ENCODE results near the gene C10orf62.
A peak's percentile ranks its signal among the peaks of the same experiment; 100 is the strongest.

The C10orf62 gene, protein sequence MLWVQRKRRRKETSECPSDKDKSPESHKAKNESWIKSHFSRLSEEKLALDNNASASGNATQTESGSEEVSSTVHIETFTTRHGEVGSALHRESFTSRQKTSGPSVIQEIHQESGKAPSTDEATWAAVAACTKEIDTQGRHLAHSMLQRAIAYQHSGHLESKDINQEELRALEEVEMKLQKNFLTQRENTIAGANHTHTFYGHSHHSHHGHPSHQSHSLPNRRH

DNA sequence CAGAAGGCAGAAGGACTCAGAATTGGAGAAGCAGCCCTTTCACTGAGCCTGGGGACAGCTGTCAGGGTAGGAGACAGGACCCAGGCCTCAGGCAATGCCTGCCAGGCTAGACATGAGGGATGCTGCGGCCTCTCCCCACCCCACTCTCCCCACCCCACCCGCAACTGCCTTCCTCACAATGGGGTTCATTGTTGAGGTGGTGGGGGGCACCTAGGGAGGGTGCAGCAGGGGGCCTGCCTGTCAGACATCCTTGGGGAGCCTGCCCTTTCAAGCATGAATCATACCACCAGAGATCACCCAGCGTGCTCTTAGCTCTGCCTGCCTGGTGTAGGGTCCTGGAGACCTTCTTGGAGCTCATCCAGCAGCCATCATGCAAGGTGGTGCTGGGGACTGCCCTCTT lies at the start of gene C10orf62:
TSS of gene C10orf62 (plus strand) at position 243 of the 400 bp plus-strand sequence. CDS start 177 bp downstream, outside the sequence.
- in situ Hi-C loops (cut with HindIII; ENCODE audit: low sequenced_read_pairs) = no loop called here
- TF ChIP-seq, protein P1, sequence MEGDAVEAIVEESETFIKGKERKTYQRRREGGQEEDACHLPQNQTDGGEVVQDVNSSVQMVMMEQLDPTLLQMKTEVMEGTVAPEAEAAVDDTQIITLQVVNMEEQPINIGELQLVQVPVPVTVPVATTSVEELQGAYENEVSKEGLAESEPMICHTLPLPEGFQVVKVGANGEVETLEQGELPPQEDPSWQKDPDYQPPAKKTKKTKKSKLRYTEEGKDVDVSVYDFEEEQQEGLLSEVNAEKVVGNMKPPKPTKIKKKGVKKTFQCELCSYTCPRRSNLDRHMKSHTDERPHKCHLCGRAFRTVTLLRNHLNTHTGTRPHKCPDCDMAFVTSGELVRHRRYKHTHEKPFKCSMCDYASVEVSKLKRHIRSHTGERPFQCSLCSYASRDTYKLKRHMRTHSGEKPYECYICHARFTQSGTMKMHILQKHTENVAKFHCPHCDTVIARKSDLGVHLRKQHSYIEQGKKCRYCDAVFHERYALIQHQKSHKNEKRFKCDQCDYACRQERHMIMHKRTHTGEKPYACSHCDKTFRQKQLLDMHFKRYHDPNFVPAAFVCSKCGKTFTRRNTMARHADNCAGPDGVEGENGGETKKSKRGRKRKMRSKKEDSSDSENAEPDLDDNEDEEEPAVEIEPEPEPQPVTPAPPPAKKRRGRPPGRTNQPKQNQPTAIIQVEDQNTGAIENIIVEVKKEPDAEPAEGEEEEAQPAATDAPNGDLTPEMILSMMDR (IDR thresholded peaks at IDR 0.05; ENCODE audit: low read depth, low read length, missing control alignments) = no peak
- H3K4me3 ChIP-seq (ENCODE audit: low read depth, low read length) = no peak within 1 kb of the TSS
- no peak for DNase-seq (ENCODE audit: low read depth)

DNA sequence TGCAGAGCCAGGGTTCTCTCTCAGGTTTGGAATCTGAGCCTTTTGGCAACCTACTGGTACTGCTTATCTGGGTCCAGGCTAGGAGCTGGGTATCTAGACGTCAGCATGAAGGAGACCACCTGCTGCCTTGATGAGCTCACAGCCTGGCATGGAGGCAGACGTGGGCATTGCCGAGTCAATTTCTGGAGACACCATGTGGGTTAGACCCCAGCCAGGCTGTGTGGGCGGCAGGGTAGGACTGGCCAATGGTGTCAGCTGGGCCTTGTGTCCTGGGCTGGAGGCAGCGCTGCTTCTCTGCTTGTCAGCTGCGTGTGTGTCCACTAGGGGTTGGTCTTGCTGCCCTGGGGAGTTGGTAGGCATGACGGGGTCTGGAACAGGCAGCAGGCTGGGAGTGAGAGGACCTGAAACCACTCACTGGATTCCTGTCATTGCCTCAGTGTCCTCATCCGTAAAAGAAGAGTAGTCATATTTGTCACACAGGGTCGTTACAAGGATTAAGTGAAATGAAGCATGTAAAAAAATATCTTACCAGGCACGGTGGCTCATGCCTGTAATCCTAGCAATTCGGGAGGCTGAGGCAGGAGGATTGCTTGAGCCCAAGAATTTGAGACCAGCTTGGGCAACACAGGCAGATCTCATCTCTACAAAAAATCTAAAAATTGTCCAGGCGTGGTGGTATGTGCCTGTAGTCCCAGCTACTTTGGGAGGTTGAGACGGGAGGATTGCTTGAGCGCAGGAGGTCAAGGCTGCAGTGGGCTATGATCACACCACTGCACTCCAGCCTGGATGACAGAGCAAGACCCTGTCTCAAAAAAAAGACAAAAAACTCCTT lies 48.6 kb upstream of the C10orf62 start:
- TF ChIP-seq, protein P1 (IDR thresholded peaks at IDR 0.05; ENCODE audit: low read depth, low read length, missing control alignments) = no peak
- no peak for DNase-seq (ENCODE audit: low read depth)
- in situ Hi-C loops (cut with HindIII; ENCODE audit: low sequenced_read_pairs) = no loop called here
- H3K4me3 ChIP-seq (ENCODE audit: low read depth, low read length) = no peak overlapping the region

DNA sequence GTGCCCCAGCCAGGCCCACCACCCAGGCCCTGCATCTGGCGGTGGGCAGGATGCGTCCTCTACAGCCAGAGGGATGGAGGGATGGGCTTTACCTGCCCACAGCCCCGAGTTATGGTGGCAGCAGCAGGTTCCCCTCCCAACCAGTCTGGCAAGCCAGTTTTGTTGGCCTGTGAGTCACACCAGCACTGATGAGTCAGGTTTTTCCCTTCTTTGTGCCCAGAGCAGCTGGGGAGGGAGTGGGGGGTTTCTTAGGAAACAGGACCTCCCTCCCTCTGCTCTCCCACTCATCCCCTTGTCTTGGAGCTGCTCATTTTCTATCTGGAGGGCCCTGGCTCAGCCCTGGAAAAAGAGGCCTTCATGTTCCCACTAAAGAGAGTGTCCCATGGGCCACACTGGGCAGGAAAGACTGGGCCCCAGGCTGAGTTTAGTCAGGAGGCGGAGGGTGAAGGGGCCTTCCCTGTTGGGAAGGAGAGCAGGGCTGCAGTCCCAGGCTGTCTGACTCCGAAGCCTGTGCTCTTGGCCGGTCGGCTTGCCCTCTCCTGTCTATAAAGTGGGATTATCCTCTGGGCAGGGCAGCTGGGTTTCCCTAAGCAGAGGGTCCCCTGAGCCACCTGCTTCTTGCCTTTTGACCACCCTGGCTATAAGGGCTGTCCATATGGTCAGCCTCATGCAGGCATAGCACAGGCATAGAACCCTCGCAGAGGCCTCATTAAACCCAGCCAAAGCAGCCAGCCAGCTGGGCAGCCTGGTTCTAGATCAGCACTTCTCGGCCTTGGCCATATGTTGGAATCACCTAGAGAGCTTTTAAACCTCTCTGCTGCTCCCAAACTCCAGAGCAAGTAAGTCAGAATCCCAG lies 47.1 kb upstream of the C10orf62 start:
- no peak overlapping the region for H3K4me3 ChIP-seq (ENCODE audit: low read depth, low read length)
- TF ChIP-seq, protein P1 (IDR thresholded peaks at IDR 0.05; ENCODE audit: low read depth, low read length, missing control alignments) = no peak
- peak; percentile 89 for DNase-seq (ENCODE audit: low read depth)
- in situ Hi-C loops (cut with HindIII; ENCODE audit: low sequenced_read_pairs) = no loop called here

DNA sequence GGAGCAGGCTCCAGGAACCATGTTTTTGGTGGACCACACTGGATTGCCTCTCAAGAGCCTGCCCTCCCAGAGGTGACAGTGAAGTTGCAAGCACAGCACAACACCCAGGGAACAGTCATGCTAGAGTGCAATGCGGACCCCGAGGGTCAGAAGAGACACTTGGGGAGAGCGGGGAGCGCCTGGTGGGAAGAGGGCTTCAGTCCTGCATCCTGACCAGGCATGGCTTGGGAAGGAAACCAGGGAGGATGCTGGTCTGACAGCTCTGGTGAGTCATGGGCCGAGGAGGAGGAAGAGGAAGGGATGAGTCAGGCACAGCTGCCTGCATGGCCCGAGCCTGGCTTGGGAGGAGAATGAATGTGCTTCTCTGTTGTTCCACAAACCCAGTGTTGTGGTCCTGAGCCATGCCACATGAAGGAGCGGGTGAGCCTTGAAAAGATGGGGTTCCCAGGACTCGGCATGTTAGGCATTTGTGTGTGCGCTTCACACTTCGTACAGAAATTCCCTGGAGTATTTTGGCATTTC lies 46.4 kb upstream of the C10orf62 start:
- H3K4me3 ChIP-seq (ENCODE audit: low read depth, low read length) = no peak overlapping the region
- DNase-seq (ENCODE audit: low read depth) = peak; percentile 88
- TF ChIP-seq, protein P1 (IDR thresholded peaks at IDR 0.05; ENCODE audit: low read depth, low read length, missing control alignments) = no peak
- in situ Hi-C loops (cut with HindIII; ENCODE audit: low sequenced_read_pairs) = no loop called here

DNA sequence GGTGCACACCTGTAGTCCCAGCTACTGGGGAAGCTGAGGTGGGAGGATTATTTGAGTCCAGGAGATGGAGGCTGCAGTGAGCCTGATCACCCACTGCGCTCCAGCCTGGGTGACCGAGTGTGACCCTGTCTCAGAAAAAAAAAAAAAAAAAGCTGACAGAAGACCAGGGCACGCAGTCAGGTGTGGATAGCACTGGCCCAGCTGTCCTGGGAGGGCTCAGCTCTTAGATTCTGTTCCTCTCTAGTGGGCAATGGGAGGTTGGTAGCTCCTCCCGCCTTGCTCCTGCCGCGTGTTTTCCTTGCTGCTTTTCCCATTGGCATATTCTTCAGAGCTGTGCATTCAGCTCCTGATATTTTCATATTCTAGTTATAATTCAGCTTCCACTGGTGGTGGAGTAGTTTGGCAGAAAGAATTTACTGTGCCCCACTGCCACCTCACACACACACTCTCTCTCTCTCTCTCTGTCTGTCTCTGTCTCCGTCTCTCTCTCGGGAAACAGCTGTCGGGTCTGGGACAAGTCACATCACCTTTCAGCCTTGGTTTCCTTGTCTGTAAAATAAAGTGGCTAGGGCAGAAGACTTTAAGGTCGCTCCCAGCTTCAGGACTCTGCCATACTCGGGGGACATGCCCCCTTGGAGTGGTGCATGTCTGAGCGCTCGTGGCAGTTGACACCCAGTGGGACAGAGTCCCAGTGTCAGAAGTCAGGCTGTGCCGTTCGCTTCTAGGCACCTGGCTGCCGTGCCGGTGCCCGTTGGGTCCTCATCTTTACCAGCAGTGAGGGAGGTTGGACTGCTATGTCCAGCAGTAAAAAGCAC lies 42.9 kb upstream of the C10orf62 start:
- no peak for DNase-seq (ENCODE audit: low read depth)

More for the DNA sequence above, 42.9 kb upstream of the C10orf62 start:
- H3K4me3 ChIP-seq (ENCODE audit: low read depth, low read length) = no peak overlapping the region
- in situ Hi-C loops (cut with HindIII; ENCODE audit: low sequenced_read_pairs) = no loop called here
- TF ChIP-seq, protein P1 (IDR thresholded peaks at IDR 0.05; ENCODE audit: low read depth, low read length, missing control alignments) = no peak

Data from astrocyte of the cerebellum (primary cell).